ENCODE results near the gene HSF5.

- TF ChIP-seq, protein P1, sequence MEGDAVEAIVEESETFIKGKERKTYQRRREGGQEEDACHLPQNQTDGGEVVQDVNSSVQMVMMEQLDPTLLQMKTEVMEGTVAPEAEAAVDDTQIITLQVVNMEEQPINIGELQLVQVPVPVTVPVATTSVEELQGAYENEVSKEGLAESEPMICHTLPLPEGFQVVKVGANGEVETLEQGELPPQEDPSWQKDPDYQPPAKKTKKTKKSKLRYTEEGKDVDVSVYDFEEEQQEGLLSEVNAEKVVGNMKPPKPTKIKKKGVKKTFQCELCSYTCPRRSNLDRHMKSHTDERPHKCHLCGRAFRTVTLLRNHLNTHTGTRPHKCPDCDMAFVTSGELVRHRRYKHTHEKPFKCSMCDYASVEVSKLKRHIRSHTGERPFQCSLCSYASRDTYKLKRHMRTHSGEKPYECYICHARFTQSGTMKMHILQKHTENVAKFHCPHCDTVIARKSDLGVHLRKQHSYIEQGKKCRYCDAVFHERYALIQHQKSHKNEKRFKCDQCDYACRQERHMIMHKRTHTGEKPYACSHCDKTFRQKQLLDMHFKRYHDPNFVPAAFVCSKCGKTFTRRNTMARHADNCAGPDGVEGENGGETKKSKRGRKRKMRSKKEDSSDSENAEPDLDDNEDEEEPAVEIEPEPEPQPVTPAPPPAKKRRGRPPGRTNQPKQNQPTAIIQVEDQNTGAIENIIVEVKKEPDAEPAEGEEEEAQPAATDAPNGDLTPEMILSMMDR (IDR thresholded peaks at IDR 0.05): no peak
- TF ChIP-seq POLR2A (IDR thresholded peaks at IDR 0.05): no peak
Measured at GRCh38 chr17:58384897-58385296, 103.3 kb downstream of the HSF5 start.

Measured in Peyer's patch (tissue), 4 donors.